COR-L47 (cell line): ENCODE data around the gene UFD1.

Source experiments
- DNase-seq: peaks from one replicate; lab custom pipeline; 2025; lab: John Stamatoyannopoulos, UW

Gene UFD1

DNA sequence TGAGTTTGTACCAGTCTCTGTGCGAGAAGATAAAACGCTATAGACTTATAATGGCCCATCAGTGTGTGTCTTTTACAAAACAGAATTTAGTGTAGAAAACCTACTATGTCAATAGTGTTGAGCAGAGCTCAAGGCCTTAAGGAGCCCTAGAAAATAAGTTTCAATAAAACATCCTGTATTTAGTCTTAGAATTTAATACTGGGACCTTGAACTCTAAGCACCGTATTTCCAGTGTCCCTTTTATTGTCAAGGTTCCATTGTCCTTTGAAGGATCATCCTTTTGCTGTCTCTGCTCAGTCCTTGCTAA is 17.3 kb upstream of the UFD1 start:
- DNase-seq, result no peak

DNA sequence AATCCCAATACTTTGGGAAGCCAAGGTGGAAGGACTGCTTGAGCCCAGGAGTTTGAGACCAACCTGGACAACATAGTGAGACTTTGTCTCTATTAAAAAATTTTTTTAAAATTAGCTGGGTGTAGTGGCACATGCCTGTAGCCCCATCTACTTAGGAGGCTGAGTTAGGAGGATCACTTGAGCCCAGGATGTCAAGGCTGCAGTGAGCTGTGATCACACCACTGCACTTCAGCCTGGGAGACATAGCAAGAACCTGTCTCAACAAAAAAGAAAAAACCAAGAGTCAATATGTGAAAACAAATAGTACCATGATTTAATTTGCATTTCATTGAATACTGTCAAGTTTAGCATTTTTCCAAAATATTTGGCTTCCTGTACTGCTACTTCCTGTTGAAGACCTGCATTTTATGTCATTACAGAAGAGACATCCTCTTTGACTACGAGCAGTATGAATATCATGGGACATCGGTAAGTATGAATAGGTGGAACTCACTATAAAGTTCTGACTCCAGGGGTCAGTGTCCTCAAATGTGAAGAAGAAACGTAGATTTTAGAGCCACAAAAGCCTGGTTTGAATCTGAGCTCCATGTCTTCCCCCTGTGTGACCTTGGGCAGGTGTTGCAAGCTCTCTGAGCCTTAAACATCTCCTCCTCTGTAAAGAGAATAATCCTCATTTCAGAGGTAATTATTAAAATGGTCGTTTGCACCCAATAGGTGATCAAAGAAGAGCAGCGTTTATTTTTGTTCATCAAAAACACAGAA is 16.8 kb upstream of the UFD1 start:
- no peak for DNase-seq

DNA sequence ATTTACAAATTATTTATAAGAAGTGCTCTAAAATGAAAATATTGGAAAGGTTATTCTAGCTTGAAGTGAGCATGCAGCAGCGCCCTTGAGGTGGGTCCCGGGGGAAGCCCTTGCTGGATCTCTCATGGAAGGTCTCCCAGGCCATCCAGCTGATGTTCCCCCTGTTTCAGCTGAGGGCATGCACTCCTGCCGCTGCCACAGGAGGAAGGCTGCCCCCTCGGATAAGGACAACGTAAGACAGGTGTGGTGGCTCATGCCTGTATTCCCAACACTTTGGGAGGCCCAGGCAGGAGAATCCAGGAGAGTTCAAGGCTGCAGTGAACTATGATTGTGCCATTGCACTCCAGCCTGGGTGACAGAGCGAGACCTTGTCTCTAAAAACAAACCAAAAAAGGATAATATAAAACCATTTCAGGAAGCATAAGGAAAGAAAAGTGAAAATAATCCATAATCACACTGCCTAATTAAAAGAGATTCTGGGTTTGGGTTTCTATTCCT is 15.7 kb upstream of the UFD1 start:
- DNase-seq, result no peak

DNA sequence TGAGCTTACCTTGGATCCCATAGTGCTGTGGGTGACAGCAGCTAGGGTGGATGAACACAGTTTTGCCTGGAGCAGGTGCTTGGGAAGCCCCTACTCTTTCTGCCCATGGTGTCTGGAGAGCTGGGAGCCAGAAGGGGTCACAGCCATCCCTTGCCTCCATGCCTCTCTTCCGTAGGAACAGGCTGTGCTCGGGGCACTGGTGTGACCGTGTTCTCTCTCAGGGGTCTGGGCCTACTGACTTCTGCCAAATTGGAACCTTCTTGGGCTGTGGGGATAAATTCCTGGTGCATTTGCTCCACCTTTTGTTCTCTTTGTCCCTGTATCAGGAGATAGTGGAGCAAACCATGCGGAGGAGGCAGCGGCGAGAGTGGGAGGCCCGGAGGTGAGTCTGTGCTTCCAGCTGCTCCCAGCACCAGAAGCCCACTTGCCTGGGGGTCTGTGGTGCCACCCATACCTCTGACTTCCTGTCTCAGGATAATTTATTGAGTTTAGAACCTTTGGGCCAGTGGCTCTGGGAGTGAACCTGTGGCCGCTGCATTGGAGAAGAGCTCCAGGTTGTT is 15.1 kb upstream of the UFD1 start:
- no peak for DNase-seq

DNA sequence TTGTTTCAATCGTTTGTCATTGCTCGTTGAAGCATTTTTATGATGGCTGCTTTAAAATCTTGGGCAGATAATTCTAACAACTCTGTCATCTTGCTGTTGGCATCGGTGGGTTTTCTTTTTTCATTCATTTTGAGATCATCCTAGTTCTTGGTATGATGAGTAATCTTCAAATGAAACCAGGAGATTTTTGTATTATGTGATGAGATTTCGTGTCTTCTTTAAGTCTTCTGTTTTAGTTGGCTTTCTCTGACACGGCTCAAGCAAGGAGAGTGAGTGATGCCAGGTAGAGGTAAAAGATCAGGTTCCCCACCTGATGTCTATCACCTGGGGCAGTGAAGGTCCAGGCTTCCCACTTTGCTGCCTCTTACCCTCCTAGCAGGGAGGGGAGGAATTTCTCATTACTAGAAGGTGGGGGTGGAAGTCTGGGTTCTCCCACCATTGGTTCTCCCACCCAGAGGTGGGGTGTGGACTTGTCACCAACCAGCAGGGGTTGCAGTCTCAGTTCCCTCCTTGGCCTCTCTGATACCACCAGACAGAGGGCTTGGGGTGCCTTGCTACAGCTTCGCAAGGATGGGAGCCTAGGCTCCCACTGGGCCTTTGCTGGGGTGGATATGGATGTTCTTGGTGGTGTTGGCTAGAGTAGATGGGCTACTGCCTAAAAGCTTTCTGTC is 13.6 kb upstream of the UFD1 start:
- no peak for DNase-seq

DNA sequence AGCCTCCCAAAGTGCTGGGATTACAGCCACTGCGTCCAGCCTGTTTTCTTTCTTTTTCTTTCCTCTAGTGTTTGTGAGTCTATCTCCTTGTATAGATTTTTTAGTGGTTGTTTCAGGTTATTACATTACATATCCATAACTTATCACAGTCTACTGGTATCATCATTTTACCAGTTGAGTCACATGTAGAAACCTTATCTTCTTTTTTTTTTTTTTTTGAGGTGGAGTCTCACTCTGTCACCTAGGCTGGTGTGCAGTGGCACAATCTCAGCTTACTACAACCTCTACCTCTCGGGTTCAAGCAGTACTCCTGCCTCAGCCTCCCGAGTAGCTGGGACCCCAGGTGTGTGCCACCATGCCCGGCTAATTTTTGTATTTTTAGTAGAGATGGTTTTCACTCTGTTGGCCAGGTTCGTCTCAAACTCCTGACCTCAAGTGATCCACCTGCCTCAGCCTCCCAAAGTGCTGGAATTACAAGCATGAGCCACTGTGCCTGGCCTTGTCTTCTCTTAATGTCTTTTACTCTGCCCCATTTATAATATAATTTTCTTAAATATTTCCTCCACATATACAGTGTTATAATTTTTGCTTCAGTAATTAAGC is 11.7 kb upstream of the UFD1 start:
- DNase-seq, result no peak

DNA sequence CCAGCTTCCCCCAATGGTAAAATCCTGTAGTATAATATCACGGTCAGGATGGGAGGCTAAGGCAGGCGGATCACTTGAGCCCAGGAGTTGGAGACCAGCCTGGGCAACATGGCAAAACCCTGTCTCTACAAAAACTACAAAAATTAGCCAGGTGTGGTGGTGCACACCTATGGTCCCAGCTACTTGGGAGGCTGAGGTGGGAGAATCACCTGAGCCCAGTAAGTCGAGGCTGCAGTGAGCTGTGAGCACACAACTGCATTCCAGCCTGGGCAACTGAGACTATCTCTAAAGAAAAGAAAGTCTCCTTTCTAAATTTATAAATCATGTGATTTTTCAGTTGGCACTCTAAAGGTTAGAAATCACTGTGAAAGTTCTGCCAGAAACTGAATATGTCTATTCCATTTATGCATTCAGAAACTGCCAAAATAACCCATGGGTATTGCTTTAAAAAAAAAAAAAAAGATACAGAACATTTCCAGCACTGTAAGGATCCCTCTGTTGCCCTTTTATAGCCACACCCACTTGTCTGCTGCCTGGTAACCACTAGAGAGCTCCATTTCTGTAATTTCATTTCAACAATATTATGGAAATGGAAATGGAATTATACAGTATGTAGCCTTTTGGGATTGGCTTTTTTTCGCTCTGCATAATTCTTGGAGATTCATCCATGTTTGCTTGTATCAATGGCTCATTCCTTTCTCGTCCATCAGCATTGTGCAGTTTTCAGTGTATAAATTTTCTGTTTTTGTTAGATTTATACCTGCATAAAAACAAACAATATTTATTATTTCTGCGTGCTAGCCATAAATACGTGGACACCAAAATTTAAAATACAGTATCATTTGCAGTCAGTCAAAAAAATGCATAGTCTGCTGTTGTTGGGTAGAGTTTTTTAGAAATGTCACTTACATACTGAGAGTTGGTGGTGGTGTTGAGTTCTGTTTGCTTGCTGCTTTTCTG is 10.2 kb upstream of the UFD1 start:
- DNase-seq, result no peak

DNA sequence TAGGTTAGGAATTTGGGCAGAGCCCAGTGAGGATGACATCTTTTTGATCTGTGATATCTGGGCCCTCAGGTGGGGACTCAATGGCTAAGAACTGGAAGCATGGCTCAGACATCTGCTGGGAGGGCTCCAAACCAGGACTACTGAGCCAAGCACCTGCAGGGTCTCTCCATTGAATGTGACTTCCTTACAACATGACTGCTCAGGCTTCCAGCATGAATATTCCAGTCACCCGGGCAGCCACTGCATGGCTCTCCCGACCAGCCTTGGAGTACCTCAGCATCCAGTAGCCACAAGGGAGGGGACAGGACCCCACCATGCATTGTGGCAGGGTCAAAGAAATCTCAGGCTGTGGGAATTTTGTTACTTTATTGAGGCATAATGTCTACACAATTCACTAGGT is 9.3 kb upstream of the UFD1 start:
- DNase-seq, result no peak

DNA sequence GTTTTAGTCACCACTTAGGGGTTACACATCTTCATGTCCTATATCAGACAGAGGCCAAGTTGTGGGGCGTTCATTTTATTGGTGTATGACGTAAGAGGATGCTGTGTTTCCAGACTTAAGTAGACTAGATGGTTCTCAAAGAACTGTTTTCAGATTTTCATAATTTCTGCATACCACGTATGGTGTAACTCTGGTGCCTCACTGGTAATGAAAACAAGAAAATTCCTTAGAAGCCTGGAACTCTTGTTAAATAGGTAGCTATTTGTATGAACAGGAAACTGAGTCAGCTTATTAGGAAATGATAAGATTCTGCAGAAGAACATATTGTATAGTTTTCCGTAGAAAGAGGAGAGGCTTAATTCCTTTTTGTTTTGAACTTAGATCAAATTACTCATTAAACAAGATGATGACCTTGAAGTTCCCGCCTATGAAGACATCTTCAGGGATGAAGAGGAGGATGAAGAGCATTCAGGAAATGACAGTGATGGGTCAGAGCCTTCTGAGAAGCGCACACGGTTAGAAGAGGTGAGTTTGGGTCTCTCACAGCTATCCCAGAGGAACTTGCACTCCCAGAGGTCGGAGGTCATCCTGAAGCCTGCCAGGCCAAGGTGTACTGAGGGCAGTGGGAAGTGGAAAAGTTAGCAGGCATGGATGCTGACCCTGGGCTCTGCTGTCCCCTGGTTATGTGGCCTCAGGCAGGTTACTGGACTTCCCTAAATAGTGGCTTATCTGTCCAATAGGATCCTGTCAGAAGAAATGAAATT is 4.7 kb upstream of the UFD1 start:
- DNase-seq, result no peak

DNA sequence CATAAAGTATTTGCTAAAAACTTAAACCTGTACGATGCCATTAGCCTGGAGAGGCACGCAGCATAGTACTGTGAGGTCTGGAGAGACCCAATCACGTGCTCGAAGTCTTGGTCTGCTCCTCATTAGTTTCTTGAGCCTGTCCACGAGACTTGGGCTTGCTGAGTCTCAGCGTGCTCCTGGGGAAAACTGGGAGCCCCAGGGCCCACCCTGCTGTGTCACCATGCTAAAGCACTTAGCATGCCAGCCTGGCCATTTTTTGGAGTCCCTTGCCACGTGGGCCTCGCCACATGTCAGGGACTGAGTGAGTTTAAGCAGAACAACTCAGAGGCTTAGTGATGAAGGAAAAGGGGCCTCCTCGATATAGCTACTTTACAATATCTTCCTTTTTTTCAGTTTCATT is 3.3 kb upstream of the UFD1 start:
- no peak for DNase-seq

DNA sequence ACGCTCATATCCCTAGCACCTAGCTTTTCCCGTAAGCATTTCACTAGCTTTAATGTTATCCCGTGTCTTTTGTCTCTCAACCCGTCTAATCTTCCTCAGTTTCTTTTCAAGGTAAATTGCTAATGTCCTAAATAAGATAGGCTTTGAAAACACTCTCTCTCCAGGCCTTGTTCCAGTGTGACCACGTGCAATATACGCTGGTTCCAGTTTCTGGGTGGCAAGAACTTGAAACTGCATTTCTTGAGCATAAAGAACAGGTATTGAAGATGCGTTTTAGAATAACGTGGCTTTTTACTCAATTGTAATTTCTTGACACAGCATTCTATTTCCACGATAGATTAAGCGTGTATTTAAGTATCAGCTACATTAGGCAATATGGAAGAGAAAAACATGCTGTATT is 1.8 kb upstream of the UFD1 start:
- DNase-seq, result no peak

DNA sequence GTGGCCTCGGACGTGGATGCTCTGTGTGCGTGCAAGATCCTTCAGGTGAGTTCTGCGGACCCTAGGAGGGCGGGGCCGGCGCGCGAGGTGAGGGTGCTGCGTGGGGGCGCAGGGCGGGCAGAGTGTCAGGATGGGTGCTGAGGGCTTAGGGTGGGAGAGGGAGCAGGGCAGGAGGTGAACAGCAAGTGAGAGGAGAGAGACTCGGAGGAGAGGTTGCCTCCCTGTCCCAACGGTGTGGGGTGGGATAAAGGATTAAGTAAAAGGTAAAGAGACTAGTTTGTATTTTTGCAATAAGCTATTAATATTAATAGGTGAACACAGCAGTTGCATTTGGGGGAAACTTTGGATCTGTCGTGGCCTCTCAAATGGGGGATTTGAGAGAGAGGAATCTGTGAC is 1.2 kb upstream of the UFD1 start:
- no peak for DNase-seq

DNA sequence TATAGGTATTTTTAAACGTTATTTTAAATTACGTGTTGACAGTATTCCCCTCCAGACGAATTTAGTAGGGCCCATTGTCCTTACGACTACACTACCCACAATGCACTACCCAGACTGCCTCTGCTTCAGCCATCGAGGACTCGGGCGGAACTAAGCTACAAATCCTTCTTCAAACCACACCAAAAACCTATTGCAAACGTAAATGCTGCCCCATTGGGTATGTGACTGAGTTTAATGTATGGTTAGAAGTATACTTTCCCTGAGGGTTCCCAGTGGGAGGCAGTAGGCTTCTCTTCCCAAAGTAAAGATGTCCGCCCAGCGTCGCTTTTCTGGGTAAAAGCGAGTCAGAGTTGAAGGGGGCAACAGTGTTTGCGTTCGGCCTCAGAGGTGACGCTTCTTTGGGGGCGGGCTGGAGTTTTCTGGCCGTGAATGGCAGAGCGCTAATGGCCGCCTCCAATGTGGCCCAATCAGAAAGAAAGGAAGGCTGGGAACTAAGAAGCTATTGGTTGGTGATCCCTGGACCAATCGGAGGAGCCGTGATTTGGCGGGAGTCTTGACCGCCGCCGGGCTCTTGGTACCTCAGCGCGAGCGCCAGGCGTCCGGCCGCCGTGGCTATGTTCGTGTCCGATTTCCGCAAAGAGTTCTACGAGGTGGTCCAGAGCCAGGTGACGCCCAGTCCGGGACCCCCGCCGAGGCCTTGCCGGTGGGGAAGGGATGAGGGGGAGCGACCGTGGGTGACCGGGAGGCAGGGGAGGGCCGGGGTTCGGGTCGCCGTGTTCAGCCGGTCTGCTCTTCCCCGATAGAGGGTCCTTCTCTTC is 571 bp upstream of the UFD1 start, which contains the start of gene CDC45:
Gene CDC45 (plus strand): TSS at position 566 of the 818 bp plus-strand sequence. CDS start 49 bp downstream, at position 615.
- peak; percentile 97 for DNase-seq

DNA sequence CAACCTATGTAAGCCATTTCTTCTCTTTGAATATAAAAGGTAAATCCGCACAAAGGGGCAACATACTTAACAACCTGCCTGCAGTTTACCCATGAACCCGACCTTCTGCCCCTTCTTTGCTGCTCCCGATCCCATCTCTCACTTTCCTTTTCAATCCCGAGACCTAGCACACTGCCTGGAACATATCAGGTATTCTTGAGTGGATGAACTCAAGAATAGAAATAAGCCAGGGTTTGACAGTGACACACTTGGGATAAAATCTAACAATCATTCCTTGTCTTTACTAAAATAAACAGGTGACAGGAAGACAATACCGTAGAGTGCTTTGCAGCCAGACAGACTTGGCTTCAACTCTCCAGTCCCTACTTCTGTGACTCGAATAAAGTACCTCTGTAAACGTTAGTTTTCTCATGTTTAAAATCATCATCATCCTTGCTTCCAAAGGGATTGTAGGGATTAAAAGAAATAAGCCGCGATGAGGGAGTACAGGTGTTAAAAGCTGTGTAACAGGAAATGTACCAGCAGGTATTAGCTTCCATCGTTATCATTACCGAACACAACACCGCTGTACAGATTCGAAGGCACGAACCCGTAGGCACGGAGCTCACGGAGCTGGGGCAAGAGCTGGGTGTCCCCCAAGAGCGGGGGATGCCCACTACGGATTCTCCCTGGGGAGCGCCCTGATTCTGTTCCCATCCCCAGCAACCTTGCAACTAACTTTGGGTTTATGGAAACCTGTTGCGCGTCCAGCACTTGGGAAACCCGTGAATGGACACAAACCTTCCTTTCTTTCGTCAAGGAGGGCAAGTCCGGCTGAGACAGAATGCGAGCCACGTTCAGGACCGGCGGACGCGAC is 720 bp downstream of the UFD1 start:
- no peak for DNase-seq

DNA sequence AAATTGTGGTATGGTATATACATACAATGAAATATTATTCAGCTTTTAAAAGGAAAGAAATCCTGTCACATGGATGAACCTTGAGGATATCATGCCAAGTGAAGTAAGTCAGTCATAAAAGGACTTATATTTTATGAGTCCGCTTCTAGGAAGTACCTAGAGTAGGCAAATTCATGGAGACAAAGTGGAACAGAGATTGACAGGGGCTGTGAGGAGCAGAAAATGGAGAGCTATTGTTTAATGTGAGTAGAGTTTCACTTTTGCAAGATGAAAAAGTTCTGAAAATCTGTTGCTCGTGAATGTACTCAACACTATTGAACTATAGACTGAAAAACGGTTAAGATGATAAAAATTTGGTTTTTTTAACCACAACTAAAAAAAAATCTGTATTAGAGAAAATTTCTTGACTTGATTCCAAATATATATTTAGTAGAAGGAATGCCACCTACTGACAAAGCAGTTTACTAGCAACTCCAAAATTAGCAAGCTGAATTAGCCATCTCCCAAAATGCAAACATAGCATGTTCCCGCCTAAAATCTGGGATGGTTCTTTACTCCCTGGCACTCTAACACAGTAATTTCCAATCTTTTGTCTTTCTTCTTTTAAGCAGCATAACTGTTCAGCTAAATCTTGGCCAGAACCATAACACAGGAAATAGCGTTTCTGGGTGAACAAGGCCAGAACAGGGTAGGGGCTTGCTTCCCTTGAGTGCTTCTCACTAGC is 1.5 kb downstream of the UFD1 start:
- DNase-seq, result no peak

DNA sequence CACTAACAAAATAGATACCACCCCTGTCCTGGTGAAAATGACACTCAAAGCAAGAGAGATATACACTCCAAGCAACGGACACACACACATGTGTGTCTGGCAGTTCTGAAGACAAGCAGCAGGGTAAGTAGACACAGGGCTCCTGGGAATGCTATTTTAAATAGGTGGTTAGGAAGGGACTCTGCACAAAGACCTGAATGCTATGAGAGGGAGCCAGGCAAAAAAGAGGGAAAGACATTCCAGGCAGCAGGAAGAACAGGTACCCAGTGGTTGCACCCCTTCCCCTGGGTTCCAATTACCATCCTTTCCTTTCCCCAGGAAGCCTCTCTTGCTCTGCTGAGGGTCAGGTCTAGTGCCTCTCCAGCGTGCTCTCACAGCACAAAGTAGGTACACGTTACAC is 3.0 kb downstream of the UFD1 start:
- no peak for DNase-seq

DNA sequence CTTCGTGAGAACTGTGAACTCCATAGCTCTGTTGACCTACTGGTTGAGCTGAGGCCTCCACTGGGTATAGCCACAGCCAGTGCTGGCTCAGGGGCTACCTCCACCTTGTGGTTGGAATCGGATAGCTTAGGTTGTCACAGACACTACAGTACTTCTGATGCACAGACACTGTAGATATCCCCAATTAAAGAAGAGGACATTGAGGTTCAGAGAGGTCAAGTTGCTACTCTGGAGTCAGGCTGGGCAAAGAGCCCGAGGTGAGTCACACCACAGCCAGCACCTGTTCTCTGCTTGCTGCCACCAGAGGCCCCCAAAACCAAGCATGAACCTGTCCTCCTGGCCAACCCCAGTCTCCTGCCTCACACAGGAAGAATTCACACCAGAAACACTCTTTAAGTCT is 5.4 kb downstream of the UFD1 start:
- no peak for DNase-seq

DNA sequence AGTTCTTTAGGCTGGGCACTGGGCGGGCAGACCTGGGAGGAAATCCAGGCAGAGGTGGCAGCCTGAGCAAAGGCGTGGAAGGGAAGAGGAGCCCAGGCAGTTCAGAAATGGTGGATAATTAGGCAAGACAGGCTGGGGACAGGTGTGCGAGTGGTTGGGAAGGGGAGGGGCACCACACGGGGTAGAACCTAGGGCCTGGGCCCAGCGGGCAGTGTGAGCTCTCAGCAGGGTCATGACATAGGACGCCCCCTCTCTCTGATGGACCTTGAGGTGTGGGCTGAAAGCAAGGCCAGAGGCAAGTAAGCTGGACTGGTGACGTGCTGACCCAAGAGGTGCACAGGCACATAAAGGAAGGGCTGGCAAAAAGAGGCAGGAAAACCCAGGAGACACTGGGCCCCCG is 6.8 kb downstream of the UFD1 start:
- no peak for DNase-seq

DNA sequence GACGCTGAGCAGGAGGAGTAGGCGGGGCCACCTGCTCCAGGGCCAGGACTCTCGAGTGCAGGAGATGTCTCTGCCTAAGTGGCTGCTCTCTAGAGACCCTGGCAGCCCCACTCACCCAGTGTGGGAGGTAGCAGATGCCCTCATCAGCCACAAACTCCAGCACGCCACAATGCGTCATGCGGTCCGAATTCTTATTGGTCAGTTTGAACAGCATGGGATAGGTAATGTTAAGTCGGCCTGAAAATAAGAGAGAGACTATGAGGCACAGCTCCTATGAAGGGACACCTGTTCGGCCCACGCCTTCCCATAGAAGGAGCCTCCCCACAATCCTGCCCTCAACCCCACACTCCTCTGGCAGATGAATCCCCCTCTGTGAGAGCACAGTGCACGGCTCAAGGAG is 7.4 kb downstream of the UFD1 start:
- no peak for DNase-seq
